Activated T-cell treated with anti-CD3 and anti-CD28 coated beads, Interleukin-2, amount 50 U/mL, for 4 hours (primary cell): ENCODE data around the gene ARID1B. TPM values are rescaled to one million over a fixed set of nuclear protein-coding genes. Genes with fewer than 3 reads are reported as not detected.

ENCODE experiments used
- ATAC-seq, 2 donors: fragments of 200-7000 bp; cut with Tn5 transposase; one replicate each; pipeline ENCODE4 v1.10.0; 2021
- DNase-seq: peaks from one replicate; pipeline ENCODE4 v3.0.0-alpha.2; 2020
- H3K27me3 Mint-ChIP-seq: one replicate; pipeline ENCODE4 v1.8.0; 2021; ENCODE audit warnings: low read depth, mixed read lengths
- H3K36me3 Mint-ChIP-seq: one replicate; pipeline ENCODE4 v1.8.0; 2022; ENCODE audit warnings: mixed read lengths; ENCODE audit not compliant: insufficient read depth
- H3K4me1 Mint-ChIP-seq: one replicate; pipeline ENCODE4 v1.8.0; 2021; ENCODE audit warnings: low read depth, mixed read lengths
- H3K4me3 Mint-ChIP-seq: one replicate; pipeline ENCODE4 v1.8.0; 2021; ENCODE audit warnings: mild to moderate bottlenecking, moderate library complexity, mixed read lengths
- H3K9me3 Mint-ChIP-seq: one replicate; pipeline ENCODE4 v1.8.0; 2021; ENCODE audit warnings: mixed read lengths
- total RNA-seq, 3 donors: library from RNA; stranded (reverse); gene quantifications; one replicate each; pipeline ENCODE4 v1.2.1, GENCODE V29; 2021

Gene ARID1B
- total RNA-seq, 3 donors from 2014 or later, result 45.6 to 46.6 (median 46.0) TPM

DNA sequence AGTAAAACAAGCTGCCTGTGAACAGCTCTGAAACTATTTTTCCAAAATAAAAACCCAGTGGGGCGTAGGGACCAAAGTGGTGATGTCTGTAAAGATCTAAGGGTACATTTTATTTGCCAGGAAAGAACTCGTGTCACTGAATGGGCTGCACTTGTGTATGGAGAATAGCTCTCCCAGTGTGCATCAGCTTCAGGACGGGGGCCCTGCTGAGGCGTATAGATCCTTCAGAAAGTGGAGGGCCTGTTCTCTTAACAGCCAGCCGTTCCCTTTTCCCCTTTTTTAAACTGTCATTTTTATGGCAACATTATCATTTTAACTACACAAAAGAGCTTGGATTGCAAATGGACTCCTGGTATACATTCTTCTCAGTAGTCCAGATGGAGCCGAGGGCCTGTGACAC, 408.8 kb downstream of the ARID1B start:
- Mint-ChIP-seq H3K4me3 (no peak overlapping the region), H3K4me1 (peaks cover 16% of the 10 kb centered on the region), H3K36me3 (peaks cover 36% of the 10 kb centered on the region), H3K27me3 (no peaks in the 10 kb centered on the region), H3K9me3 (no peaks in the 10 kb centered on the region)
- DNase-seq, result no peak
- no peak for ATAC-seq

- no peak overlapping the region for H3K4me3 Mint-ChIP-seq
- H3K36me3 Mint-ChIP-seq, result peaks cover 41% of the 10 kb centered on the region
Measured at GRCh38 chr6:157186785-157187181, 409.6 kb downstream of the ARID1B start.

DNA sequence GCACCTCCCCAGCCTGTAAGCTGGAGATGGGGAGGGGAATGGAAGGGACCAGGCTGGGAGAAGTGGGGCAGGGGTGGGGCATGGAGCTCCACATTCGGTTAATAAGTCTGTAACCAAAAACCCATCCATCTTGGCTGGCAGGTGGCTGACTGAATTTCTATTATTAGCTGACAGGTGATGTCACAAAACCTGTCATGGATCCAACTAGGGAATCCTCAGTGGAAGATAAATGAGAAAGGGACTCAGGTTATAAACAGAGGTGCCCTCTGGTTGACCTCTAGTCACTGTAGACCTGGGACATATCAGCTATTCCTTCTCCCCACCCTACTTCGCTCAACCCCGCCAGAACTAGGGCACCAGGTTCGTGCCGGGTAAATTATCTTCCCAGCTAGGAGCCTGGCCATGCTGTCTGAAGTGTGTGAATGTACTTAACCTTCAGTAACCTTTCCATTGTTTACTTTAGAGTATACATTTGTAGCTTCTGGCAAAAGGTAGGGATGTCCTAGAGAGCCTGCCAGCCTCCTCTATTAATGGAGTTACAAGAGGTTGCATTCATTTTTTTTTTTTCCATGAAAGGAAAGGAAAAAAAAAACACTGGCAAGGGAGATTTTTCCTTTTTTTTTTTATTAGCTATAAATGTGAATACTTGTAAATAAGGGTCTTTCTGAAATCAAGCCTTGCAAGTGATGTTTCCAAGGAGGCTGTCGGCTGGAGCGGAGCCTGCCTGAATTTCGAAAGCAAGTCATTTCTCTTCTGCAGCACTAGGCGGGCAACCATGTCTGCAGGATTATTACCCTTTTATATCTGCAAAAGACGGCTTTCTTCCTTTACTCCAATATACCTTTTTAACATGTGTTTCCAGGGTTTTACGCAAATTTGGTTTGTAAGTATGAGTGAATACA, 410.3 kb downstream of the ARID1B start:
- ATAC-seq (no peak), DNase-seq (no peak)
- Mint-ChIP-seq H3K4me3 (no peak overlapping the region), H3K9me3 (no peaks in the 10 kb centered on the region), H3K4me1 (peaks cover 18% of the 10 kb centered on the region), H3K36me3 (peaks cover 41% of the 10 kb centered on the region), H3K27me3 (no peaks in the 10 kb centered on the region)

More at GRCh38 chr6:157186785-157187181, 409.6 kb downstream of the ARID1B start:
- DNase-seq (no peak), ATAC-seq (no peak)
- Mint-ChIP-seq H3K4me1 (peaks cover 17% of the 10 kb centered on the region), H3K27me3 (no peaks in the 10 kb centered on the region), H3K9me3 (no peaks in the 10 kb centered on the region)

DNA sequence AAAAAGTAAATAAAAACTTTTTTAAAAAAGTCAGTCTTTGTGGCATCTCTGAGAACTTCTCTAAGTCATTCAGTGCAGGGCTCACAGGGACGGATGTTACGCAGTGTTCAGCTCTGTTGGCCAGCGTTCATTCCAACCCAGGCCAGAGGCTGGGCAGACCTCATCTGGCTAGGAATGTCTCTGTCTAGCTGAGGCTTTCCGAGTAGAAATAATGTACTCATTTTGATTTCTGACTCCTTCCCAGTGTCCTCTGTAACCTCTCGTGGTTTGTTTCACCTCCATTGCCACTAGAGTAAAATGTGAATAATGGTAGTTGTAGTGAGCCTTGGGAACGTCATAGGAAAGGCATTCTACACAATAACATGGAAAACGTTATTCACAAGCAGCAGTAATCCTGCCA, 411.0 kb downstream of the ARID1B start:
- no peaks in the 10 kb centered on the region for H3K9me3 Mint-ChIP-seq
- DNase-seq (no peak), ATAC-seq (no peak)
- H3K27me3 Mint-ChIP-seq, result no peaks in the 10 kb centered on the region
- peaks cover 20% of the 10 kb centered on the region for H3K4me1 Mint-ChIP-seq
- peaks cover 41% of the 10 kb centered on the region for H3K36me3 Mint-ChIP-seq
- no peak overlapping the region for H3K4me3 Mint-ChIP-seq

GRCh38 chr6:157193443-157193996, 416.3 kb downstream of the ARID1B start:
- H3K27me3 Mint-ChIP-seq, result no peaks in the 10 kb centered on the region
- H3K4me1 Mint-ChIP-seq, result peaks cover 26% of the 10 kb centered on the region
- no peak for DNase-seq
- ATAC-seq, result no peak
- no peak overlapping the region for H3K4me3 Mint-ChIP-seq
- no peaks in the 10 kb centered on the region for H3K9me3 Mint-ChIP-seq
- peaks cover 28% of the 10 kb centered on the region for H3K36me3 Mint-ChIP-seq

DNA sequence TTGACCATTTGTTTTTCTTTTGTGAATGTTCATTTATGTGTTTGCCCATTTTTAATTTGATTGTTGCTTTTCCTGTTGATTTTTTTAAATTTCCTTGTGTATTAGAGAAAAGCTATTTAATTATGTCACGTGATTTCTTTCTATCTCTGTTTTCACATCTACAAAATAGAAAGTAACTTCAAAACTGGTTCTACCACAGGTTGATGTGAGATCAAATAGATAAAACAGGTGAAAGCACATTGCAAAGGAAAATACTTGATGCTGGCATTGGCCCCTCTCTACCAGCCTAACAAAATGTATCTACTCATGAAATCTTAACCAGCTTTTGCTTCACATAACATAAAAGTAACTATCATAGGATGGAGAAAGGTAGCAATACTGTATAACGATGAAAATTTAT, 416.9 kb downstream of the ARID1B start:
- Mint-ChIP-seq H3K27me3 (no peaks in the 10 kb centered on the region), H3K9me3 (no peaks in the 10 kb centered on the region), H3K4me3 (no peak overlapping the region), H3K4me1 (peaks cover 26% of the 10 kb centered on the region), H3K36me3 (peaks cover 29% of the 10 kb centered on the region)
- ATAC-seq (no peak), DNase-seq (no peak)

GRCh38 chr6:157194643-157195042, 417.5 kb downstream of the ARID1B start:
- H3K4me1 Mint-ChIP-seq, result peaks cover 26% of the 10 kb centered on the region
- no peaks in the 10 kb centered on the region for H3K27me3 Mint-ChIP-seq
- no peak overlapping the region for H3K4me3 Mint-ChIP-seq
- no peak for DNase-seq
- peaks cover 25% of the 10 kb centered on the region for H3K36me3 Mint-ChIP-seq
- ATAC-seq, result no peak
- H3K9me3 Mint-ChIP-seq, result no peaks in the 10 kb centered on the region

- Mint-ChIP-seq H3K4me1 (peaks cover 24% of the 10 kb centered on the region), H3K36me3 (peaks cover 17% of the 10 kb centered on the region), H3K9me3 (no peaks in the 10 kb centered on the region), H3K4me3 (no peak overlapping the region), H3K27me3 (no peaks in the 10 kb centered on the region)
- ATAC-seq (no peak), DNase-seq (no peak)
Measured at GRCh38 chr6:157196391-157196790, 419.2 kb downstream of the ARID1B start.

- Mint-ChIP-seq H3K4me1 (peaks cover 15% of the 10 kb centered on the region), H3K4me3 (no peak overlapping the region), H3K9me3 (no peaks in the 10 kb centered on the region), H3K36me3 (peaks cover 20% of the 10 kb centered on the region), H3K27me3 (no peaks in the 10 kb centered on the region)
- ATAC-seq (no peak), DNase-seq (no peak)
Measured at GRCh38 chr6:157198425-157199279, 421.5 kb downstream of the ARID1B start.

DNA sequence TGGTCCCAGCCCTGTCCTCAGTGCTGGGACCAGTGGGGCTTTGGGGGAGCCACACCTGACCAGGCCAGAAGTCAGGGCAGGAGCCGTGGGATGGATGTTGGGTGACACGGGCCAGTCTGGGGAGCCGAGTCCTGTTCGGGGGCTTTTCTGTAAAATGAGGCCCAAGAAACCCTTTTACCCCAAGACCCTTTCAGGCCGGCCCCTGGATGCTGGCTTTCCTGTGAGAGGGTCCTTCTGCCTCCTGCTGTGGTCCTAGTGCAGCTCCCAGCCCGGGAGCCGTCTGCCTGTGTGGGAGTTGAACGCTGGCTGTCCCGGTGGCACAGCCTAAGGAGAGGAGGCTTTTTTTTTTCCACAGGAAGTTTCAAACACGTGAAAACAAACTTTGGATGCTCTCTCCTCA, 422.9 kb downstream of the ARID1B start:
- no peaks in the 10 kb centered on the region for H3K27me3 Mint-ChIP-seq
- H3K4me1 Mint-ChIP-seq, result peaks cover 8% of the 10 kb centered on the region
- H3K9me3 Mint-ChIP-seq, result no peaks in the 10 kb centered on the region
- H3K4me3 Mint-ChIP-seq, result no peak overlapping the region
- no peak for ATAC-seq
- H3K36me3 Mint-ChIP-seq, result peaks cover 25% of the 10 kb centered on the region
- DNase-seq, result no peak

GRCh38 chr6:157200611-157201010, 423.4 kb downstream of the ARID1B start:
- DNase-seq (no peak), ATAC-seq (no peak)
- Mint-ChIP-seq H3K4me1 (peaks cover 4% of the 10 kb centered on the region), H3K36me3 (peaks cover 27% of the 10 kb centered on the region), H3K9me3 (no peaks in the 10 kb centered on the region), H3K27me3 (no peaks in the 10 kb centered on the region), H3K4me3 (no peak overlapping the region)

GRCh38 chr6:157201083-157201482, 423.9 kb downstream of the ARID1B start:
- Mint-ChIP-seq H3K9me3 (no peaks in the 10 kb centered on the region), H3K36me3 (peaks cover 31% of the 10 kb centered on the region), H3K27me3 (no peaks in the 10 kb centered on the region), H3K4me3 (no peak overlapping the region), H3K4me1 (peaks cover 4% of the 10 kb centered on the region)
- ATAC-seq, result no peak
- DNase-seq, result no peak

- Mint-ChIP-seq H3K9me3 (no peaks in the 10 kb centered on the region), H3K4me3 (no peak overlapping the region), H3K36me3 (peaks cover 41% of the 10 kb centered on the region), H3K4me1 (no peaks in the 10 kb centered on the region), H3K27me3 (no peaks in the 10 kb centered on the region)
- ATAC-seq (no peak), DNase-seq (no peak)
Measured at GRCh38 chr6:157203312-157203744, 426.1 kb downstream of the ARID1B start.

DNA sequence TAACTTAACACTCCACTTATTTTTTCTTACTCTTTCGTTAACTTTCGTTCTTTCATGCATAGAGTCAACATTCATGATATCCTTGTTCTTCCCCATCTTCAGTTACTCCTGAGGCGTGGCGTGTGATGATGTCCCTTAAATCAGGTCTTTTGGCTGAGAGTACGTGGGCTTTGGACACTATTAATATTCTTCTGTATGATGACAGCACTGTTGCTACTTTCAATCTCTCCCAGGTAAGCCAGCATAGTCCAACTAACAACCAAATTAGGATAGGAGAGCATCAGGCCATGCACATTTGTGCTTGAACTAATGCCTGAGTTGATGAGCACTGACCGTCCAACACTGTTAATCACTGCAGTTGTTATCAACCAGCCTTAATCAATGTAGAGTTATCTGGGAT, 426.6 kb downstream of the ARID1B start:
- Mint-ChIP-seq H3K9me3 (no peaks in the 10 kb centered on the region), H3K4me1 (no peaks in the 10 kb centered on the region), H3K27me3 (no peaks in the 10 kb centered on the region), H3K4me3 (no peak overlapping the region), H3K36me3 (peaks cover 39% of the 10 kb centered on the region)
- DNase-seq (no peak), ATAC-seq (no peak)
